ENCODE data around the gene RNF26.
"Not testable (repeated sequence)": the region's sequence is repeated elsewhere in the genome, so short reads cannot be mapped to it uniquely, and the experiment has no call there.

- TF ChIP-seq ZNF600 (tag by site-specific recombination; IDR thresholded peaks at IDR 0.05); ZNF274 (IDR thresholded peaks at IDR 0.05; ENCODE audit: low read length); ZNF274 (tag by site-specific recombination; IDR thresholded peaks at IDR 0.05; ENCODE audit: borderline replicate concordance); ZNF785 (tag by site-specific recombination; IDR thresholded peaks at IDR 0.05); CTCF (tag by site-specific recombination; IDR thresholded peaks at IDR 0.05); ZNF510 (tag by site-specific recombination; IDR thresholded peaks at IDR 0.05; ENCODE audit: insufficient replicate concordance); PBX3 (CRISPR knock-in tag; IDR thresholded peaks at IDR 0.05); ZNF184 (tag by site-specific recombination; IDR thresholded peaks at IDR 0.05): not testable (repeated sequence)
- TF ChIP-seq, protein P1, sequence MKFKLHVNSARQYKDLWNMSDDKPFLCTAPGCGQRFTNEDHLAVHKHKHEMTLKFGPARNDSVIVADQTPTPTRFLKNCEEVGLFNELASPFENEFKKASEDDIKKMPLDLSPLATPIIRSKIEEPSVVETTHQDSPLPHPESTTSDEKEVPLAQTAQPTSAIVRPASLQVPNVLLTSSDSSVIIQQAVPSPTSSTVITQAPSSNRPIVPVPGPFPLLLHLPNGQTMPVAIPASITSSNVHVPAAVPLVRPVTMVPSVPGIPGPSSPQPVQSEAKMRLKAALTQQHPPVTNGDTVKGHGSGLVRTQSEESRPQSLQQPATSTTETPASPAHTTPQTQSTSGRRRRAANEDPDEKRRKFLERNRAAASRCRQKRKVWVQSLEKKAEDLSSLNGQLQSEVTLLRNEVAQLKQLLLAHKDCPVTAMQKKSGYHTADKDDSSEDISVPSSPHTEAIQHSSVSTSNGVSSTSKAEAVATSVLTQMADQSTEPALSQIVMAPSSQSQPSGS (tag by site-specific recombination; IDR thresholded peaks at IDR 0.05; ENCODE audit: low read depth) = not testable (repeated sequence)
These were observed 48.2 kb downstream of the RNF26 start for GRCh38 chr11:119382513-119382912.

Data from HEK293 (cell line).